Neural progenitor cell (in vitro differentiated cells): ENCODE measurements around the gene RAD51B. TPM values are rescaled to one million over a fixed set of nuclear protein-coding genes. Genes with fewer than 3 reads are reported as not detected.

Experiments used
- DNase-seq: peaks from one replicate; pipeline ENCODE4 v3.0.0-alpha.2; 2016; ENCODE audit warnings: low spot score
- H2AFZ ChIP-seq: fragments of 200-600 bp; sonication (generic); replicated peaks from 2 replicates; pipeline ENCODE4 v1.6.1; 2016; ENCODE audit warnings: antibody characterized with exemption
- H3F3A ChIP-seq: fragments of 200-600 bp; sonication (generic); 2 replicates; pipeline ENCODE4 v1.6.1; 2016; ENCODE audit warnings: antibody characterized with exemption, low read depth
- H3K27ac ChIP-seq: fragments of 200-600 bp; sonication (generic); 2 replicates; pipeline ENCODE4 v1.5.1; 2016; ENCODE audit warnings: mild to moderate bottlenecking
- H3K27me3 ChIP-seq: fragments of 200-600 bp; sonication (generic); 2 replicates; pipeline ENCODE4 v1.6.1; 2016; ENCODE audit warnings: mild to moderate bottlenecking, moderate library complexity
- H3K36me3 ChIP-seq: fragments of 200-600 bp; sonication (generic); 2 replicates; pipeline ENCODE4 v1.5.1; 2016
- H3K4me1 ChIP-seq: fragments of 200-600 bp; sonication (generic); 2 replicates; pipeline ENCODE4 v1.6.1; 2016; ENCODE audit warnings: mixed run types
- H3K4me2 ChIP-seq: fragments of 200-600 bp; sonication (generic); 2 replicates; pipeline ENCODE4 v1.6.1; 2016
- H3K4me3 ChIP-seq: fragments of 200-600 bp; sonication (generic); 2 replicates; pipeline ENCODE4 v1.5.1; 2016
- H3K79me2 ChIP-seq: fragments of 200-600 bp; sonication (generic); 2 replicates; pipeline ENCODE4 v1.6.1; 2016; ENCODE audit warnings: low read depth
- H3K9ac ChIP-seq: fragments of 200-600 bp; sonication (generic); 2 replicates; pipeline ENCODE4 v1.6.1; 2016
- H3K9me3 ChIP-seq: fragments of 200-600 bp; sonication (generic); 2 replicates; pipeline ENCODE4 v1.5.1; 2016; ENCODE audit warnings: low read depth
- H4K20me1 ChIP-seq: fragments of 200-600 bp; sonication (generic); 2 replicates; pipeline ENCODE4 v1.6.1; 2016; ENCODE audit warnings: low read depth
- H3K27ac Mint-ChIP-seq: 3 replicates; pipeline ENCODE4 v1.8.0; 2021; ENCODE audit warnings: mixed read lengths
- H3K27me3 Mint-ChIP-seq: 2 replicates; pipeline ENCODE4 v1.8.0; 2022; ENCODE audit warnings: low read depth, mild to moderate bottlenecking, inconsistent platforms, moderate library complexity, mixed read lengths; ENCODE audit not compliant: insufficient read depth
- H3K36me3 Mint-ChIP-seq: 3 replicates; pipeline ENCODE4 v1.8.0; 2021; ENCODE audit warnings: mixed read lengths
- H3K4me1 Mint-ChIP-seq: 3 replicates; pipeline ENCODE4 v1.8.0; 2021; ENCODE audit warnings: mixed read lengths
- H3K4me3 Mint-ChIP-seq: 3 replicates; pipeline ENCODE4 v1.8.0; 2021; ENCODE audit warnings: mild to moderate bottlenecking, moderate library complexity, mixed read lengths
- H3K9me3 Mint-ChIP-seq: 3 replicates; pipeline ENCODE4 v1.8.0; 2020; ENCODE audit warnings: mixed read lengths
- CTCF ChIP-seq: fragments of 200-600 bp; sonication (generic); IDR thresholded peaks from 2 replicates; pipeline ENCODE4 v1.5.1; 2017; ENCODE audit warnings: antibody characterized with exemption, mild to moderate bottlenecking
- EZH2 ChIP-seq: fragments of 200-600 bp; sonication (generic); IDR thresholded peaks from 2 replicates; pipeline ENCODE4 v1.6.1; 2017; ENCODE audit warnings: antibody characterized with exemption, mild to moderate bottlenecking, moderate library complexity
- EZH2phosphoT487 ChIP-seq: fragments of 200-600 bp; sonication (generic); IDR thresholded peaks from 2 replicates; pipeline ENCODE4 v1.6.1; 2017; ENCODE audit warnings: antibody characterized with exemption
- total RNA-seq: library from RNA; depleted of rRNA; stranded (reverse); fragments of >200 nt; gene quantifications from 2 replicates; pipeline ENCODE4 v1.2.3, GENCODE V29; 2015; ENCODE audit warnings: low replicate concordance

Gene RAD51B
- total RNA-seq, 1 donor from 2014 or later = 50.5 TPM

GRCh38 chr14:68548194-68549076 is 728.9 kb downstream of the RAD51B start:
- H3K9ac ChIP-seq = no peak overlapping the region
- TF ChIP-seq CTCF = no peak
- H3K27me3 ChIP-seq = no peaks in the 10 kb centered on the region
- H3K27ac ChIP-seq = peak overlapping the region; percentile 49
- H2AFZ ChIP-seq = no peak overlapping the region
- Mint-ChIP-seq H3K9me3 (peaks cover 8% of the 10 kb centered on the region), H3K36me3 (peaks cover 8% of the 10 kb centered on the region), H3K4me1 (peaks cover 78% of the 10 kb centered on the region), H3K4me3 (peak overlapping the region; percentile 34), H3K27me3 (peaks cover 17% of the 10 kb centered on the region), H3K27ac (peak overlapping the region; percentile 98)
- H4K20me1 ChIP-seq = no peaks in the 10 kb centered on the region
- peak; percentile 68 for DNase-seq
- no peaks in the 10 kb centered on the region for H3K9me3 ChIP-seq
- peak overlapping the region; percentile 50 for H3K4me2 ChIP-seq
- peaks cover 20% of the 10 kb centered on the region for H3F3A ChIP-seq
- H3K79me2 ChIP-seq = no peaks in the 10 kb centered on the region
- H3K4me3 ChIP-seq = no peak overlapping the region
- no peaks in the 10 kb centered on the region for H3K36me3 ChIP-seq
- H3K4me1 ChIP-seq = peaks cover 29% of the 10 kb centered on the region

- peaks cover 80% of the 10 kb centered on the region for H3K4me1 Mint-ChIP-seq
- no peak overlapping the region for H3K27ac ChIP-seq
- H3F3A ChIP-seq = peaks cover 20% of the 10 kb centered on the region
Measured at GRCh38 chr14:68550338-68550715, 730.7 kb downstream of the RAD51B start.

GRCh38 chr14:68551045-68551683 is 731.6 kb downstream of the RAD51B start:
- Mint-ChIP-seq H3K27ac (peak overlapping the region; percentile 92), H3K36me3 (peaks cover 2% of the 10 kb centered on the region), H3K9me3 (peaks cover 2% of the 10 kb centered on the region), H3K4me1 (peaks cover 80% of the 10 kb centered on the region), H3K4me3 (no peak overlapping the region), H3K27me3 (peaks cover 18% of the 10 kb centered on the region)
- no peak for DNase-seq
- no peak for TF ChIP-seq EZH2
- TF ChIP-seq CTCF = no peak
- no peak for TF ChIP-seq EZH2phosphoT487
- no peaks in the 10 kb centered on the region for H3K27me3 ChIP-seq
- H2AFZ ChIP-seq = no peak overlapping the region
- no peak overlapping the region for H3K4me3 ChIP-seq
- H4K20me1 ChIP-seq = no peaks in the 10 kb centered on the region
- no peak overlapping the region for H3K27ac ChIP-seq
- no peaks in the 10 kb centered on the region for H3K79me2 ChIP-seq
- peaks cover 36% of the 10 kb centered on the region for H3K4me1 ChIP-seq
- H3K9ac ChIP-seq = no peak overlapping the region
- H3K4me2 ChIP-seq = no peak overlapping the region
- H3K36me3 ChIP-seq = no peaks in the 10 kb centered on the region
- peaks cover 20% of the 10 kb centered on the region for H3F3A ChIP-seq
- no peaks in the 10 kb centered on the region for H3K9me3 ChIP-seq

More at GRCh38 chr14:68550338-68550715, 730.7 kb downstream of the RAD51B start:
- Histone ChIP-seq H3K9me3 (no peaks in the 10 kb centered on the region), H3K4me2 (no peak overlapping the region), H3K4me1 (peaks cover 36% of the 10 kb centered on the region), H3K27me3 (no peaks in the 10 kb centered on the region), H2AFZ (no peak overlapping the region), H3K9ac (no peak overlapping the region), H3K36me3 (no peaks in the 10 kb centered on the region), H4K20me1 (no peaks in the 10 kb centered on the region), H3K4me3 (no peak overlapping the region), H3K79me2 (no peaks in the 10 kb centered on the region)
- Mint-ChIP-seq H3K27ac (peak overlapping the region; percentile 92), H3K9me3 (peaks cover 2% of the 10 kb centered on the region), H3K27me3 (peaks cover 17% of the 10 kb centered on the region), H3K36me3 (peaks cover 2% of the 10 kb centered on the region), H3K4me3 (no peak overlapping the region)
- no peak for DNase-seq
- no peak for TF ChIP-seq CTCF
- no peak for TF ChIP-seq EZH2
- TF ChIP-seq EZH2phosphoT487 = no peak
